GM19035 (cell line): ENCODE data around the gene HM13.
"Not testable (repeated sequence)": the region's sequence is repeated elsewhere in the genome, so short reads cannot be mapped to it uniquely, and the experiment has no call there.

Source experiments
- ATAC-seq: cut with Tn5 transposase; IDR thresholded peaks from one replicate; pipeline ENCODE4 v1.9.1; 2021; ENCODE audit not compliant: unreplicated experiment

The HM13 gene

DNA sequence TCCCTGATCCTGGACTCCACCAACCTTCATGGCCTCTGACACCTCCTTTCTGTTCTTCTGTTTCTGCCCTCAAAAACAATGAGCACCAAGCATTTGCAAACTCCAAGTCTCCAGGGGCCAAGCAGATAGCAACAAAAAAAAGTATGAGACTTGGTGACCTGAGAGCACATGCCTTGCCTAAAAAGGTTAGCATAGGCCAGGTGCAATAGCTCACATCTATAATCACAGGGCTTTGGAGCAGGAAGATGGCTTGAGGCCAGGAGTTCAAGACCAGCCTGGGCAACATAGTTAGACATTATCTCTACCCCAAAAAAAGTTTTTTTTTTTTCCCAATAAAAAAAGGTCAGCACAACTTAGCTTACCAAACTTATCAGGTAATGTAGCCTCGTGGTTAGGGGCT lies 13.7 kb upstream of the HM13 start:
- ATAC-seq: no peak

DNA sequence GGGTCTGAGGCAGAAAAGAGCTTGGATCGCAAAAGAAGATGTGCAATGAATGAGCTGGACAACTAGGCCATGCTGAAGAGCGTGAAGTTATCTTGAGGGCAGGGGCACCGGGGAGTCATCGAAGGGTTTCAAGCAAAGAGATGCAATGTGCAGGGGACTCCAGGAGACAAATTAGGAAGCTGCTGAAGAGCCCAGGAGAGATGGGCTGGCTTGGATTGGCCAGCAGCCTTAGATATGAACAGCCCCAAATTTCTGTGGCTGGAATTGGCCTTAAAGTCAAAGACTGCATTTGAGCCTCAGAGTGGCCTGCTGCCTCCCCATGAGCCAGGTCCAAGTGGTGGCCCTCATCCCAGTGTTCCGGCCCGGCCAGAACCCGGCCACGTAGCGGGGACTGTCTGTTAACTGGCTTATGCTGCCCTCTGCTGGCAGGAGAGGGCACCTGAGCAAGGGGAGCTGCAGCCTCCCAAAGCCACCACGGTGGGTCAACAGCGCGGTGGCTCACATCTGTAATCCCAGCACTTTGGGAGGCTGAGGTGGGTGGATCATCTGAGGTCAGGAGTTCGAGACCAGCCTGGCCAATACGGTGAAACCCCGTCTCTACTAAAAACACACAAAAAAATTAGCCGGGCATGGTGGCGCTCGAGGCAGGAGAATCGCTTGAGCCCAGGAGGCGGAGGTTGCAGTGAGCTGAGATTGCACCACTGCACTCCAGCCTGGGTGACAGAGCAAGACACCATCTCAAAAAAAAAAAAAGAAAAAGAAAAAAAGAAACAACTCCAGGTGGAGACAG lies 11.2 kb upstream of the HM13 start:
- peak; percentile 91 for ATAC-seq

- no peak for ATAC-seq
Observed at GRCh38 chr20:31505903-31506302, 8.3 kb upstream of the HM13 start.

- ATAC-seq: no peak
Observed at GRCh38 chr20:31508517-31509244, 5.6 kb upstream of the HM13 start.

DNA sequence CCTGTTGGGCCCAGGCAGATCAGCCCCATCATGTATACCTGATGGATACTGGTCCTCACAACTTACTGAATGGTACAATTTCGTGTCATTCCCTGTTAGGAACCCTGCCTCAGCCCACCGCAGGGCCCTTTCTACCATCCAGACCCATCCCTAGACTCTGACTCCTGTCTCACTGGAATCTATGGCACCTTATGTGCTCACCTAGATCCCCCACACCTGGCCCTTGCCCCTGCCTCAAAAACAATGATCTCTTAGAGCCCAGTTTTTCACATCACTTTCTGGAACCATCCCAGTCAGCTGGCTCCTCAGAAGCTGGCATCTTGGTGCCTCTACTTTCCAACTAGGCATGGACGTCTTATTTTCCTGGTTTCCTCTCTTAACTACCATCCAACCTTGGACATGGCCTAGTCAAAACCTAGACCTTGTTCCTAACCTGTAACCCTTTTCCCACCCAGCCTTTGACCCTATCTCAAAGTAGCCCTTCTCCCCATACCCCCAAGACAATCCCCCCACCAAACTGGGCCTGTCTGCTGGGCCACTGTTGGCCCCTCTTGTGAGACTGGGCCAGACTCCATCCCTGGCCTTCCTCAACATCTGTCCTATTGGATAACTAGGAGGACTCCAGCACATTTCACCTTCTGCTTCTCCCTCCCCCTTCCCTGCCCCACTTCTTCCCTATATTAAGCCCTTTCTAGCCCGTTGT lies 981 bp downstream of the HM13 start:
- ATAC-seq: no peak

DNA sequence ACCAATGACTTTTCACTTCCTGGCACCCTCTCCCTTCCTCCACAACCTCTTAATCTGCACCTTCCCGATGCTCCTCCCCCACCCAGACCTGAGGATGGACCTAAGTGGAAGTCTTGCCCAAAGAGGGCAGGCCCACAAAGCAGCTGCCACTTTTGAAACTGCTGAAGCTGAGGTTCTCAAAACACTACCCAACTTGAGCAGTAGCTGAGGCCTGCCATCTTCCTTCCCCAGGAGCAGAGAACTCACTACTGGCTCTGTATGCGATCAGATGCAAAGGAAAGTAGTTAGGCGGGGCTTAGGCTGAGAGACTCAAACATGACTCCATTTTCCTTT lies 1.5 kb downstream of the HM13 start:
- ATAC-seq: no peak

DNA sequence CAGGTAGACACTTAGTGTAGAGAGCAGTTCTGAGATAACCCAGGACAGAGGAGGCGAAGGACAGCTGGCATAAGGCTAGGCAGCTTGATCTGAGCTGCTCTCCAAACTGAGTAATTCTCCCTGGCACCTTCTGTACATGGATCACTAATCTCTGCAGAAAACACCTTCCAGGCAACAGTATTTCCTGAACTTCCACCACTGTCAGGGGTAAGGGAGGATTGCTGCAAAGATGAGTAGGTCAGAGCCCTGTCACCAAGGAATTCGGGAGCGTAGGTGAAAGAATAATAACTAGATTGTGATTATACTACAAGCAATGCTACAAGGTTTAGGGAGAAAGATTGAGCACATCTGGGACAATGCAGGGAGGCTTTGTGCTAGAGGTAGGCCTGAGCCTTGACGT lies 1.9 kb downstream of the HM13 start:
- no peak for ATAC-seq

- ATAC-seq: no peak
Observed at GRCh38 chr20:31516651-31517050, 2.4 kb downstream of the HM13 start.

DNA sequence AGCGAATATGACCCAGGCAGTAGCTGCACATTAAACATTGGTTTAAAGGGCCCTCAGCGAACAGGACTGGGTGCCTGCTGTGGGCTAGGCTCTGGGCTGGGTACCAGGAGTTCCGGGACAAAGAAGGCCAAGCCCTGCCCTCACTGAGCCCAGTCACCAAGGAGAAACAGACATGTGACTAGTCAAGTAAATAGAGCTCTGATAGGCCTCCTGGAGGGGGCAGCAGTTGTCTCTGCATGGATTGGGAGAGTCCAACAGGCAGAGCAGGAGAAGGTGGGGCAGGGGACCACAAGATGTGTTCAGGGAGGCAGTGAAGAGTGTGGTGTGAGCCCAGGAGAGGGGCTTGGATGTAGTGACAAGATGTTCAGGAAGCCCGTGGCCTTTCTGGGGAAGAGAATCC lies 3.1 kb downstream of the HM13 start:
- no peak for ATAC-seq

DNA sequence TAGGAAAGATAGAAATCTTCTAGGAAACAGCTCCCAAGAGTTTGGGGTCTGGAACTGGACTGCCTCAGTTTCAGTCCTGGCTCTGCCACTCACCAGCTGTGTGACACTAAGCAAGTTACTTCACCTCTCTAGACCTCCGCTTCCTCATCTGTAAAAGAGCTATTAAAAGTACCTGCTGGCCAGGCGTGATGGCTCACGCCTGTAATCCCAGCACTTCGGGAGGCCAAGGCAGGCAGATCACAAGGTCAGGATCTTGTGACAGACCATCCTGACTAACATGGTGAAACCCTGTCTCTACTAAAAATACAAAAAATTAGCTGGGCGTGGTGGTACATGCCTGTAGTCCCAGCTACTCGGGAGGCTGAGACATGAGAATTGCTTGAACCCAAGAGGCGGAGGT lies 7.0 kb downstream of the HM13 start:
- ATAC-seq: not testable (repeated sequence)

DNA sequence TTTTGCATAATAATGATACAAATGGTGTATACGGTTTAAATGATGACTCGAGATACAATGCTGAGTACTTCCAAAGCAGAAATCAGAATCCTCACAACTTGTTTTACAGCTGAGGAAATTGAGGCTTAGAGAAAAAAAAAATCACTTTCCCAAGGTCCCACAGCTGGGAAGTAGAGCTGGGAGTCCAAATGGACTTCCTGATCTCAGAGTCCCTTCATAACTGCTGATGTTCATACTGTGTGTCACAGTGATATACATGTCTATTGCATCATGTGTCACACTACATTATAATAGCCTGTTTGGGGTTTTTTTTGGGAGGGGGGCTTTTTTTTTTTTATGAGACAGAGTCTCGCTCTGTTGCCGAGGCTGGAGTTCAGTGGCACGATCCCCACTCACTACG lies 8.5 kb downstream of the HM13 start:
- ATAC-seq: no peak

- ATAC-seq: no peak
Observed at GRCh38 chr20:31523361-31524283, 9.4 kb downstream of the HM13 start.

DNA sequence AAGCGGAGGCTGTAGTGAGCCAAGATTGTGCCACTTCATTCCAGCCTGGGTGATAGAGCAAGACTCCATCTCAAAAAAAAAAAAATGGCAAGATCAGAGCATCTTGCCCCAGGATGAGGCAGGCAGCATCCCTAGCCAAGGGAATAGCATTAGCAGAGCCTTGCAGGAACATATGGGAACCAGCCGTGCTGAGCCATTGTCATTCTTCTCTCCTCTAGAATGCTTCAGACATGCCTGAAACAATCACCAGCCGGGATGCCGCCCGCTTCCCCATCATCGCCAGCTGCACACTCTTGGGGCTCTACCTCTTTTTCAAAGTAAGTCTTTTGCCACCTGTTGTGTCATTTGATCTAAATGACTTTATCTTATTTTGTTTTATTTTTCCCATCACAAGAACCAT lies 13.0 kb downstream of the HM13 start:
- no peak for ATAC-seq

- ATAC-seq: no peak
Observed at GRCh38 chr20:31535298-31535697, 21.1 kb downstream of the HM13 start.

DNA sequence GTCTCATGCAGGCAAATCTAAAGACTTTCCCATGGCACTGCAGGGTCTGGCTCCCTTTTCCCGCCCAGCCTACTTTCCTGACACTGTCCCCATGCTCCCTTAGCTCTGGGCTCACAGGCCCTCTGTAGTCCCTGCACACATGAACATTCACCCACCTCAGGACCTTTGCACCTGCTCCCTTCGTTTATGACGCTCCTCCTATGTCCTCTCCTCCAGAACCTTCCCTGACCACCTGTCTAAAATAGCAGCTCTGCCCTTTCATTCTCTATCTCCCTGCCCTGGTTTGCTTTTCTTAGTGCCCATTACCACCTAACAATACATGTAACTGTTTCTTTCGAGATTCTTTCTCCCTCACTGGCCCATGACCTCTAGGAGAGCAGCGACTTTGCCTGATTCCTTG lies 22.3 kb downstream of the HM13 start:
- ATAC-seq: no peak

- ATAC-seq: no peak
Observed at GRCh38 chr20:31537116-31537871, 23.1 kb downstream of the HM13 start.

DNA sequence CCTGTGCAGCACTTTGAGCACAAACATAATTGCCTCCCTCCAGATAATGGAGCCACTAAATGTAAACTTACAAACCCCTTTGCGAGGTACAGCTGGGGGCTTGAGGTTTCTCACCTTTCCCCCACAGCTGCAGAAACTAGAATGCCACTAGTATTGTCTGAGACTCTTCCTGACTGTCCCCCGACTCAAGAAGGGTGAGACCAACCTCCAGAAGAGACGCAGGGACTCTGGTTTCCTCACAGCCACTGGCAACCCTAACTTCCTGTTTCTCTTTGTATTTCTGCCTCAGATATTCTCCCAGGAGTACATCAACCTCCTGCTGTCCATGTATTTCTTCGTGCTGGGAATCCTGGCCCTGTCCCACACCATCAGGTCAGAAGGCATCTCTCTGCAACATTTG lies 23.6 kb downstream of the HM13 start:
- no peak for ATAC-seq

- ATAC-seq: no peak
Observed at GRCh38 chr20:31538326-31538725, 24.1 kb downstream of the HM13 start.

- ATAC-seq: not testable (repeated sequence)
Observed at GRCh38 chr20:31539636-31540035, 25.4 kb downstream of the HM13 start.

DNA sequence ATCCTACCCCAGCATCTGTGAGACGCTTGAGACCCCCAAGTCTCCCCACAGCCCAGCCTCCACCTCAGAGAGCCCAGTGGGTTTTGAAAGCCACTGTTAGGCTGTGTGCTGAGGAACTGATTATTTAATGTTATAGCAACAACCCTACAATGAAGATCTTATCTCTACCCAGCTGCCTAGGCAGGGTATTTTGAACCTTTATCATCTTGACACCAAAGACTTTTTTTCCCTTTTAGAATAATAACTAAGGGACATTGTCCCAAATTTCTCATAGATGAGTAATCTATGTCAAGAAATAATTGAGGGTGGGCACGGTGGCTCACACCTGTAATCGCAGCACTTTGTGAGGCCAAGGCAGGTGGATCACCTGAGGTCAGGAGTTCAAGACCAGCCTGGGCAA lies 26.2 kb downstream of the HM13 start:
- ATAC-seq: no peak
